GM23338 (cell line): ENCODE results near the gene ZNF200. TPM values are rescaled to one million over a fixed set of nuclear protein-coding genes. Genes with fewer than 3 reads are reported as not detected.

Experiments
- ATAC-seq: fragments of 200-7000 bp; cut with Tn5 transposase; 3 replicates; pipeline ENCODE4 v1.9.1; 2020
- DNase-seq: peaks from one replicate; pipeline ENCODE4 v3.0.0-alpha.2; 2015; ENCODE audit warnings: low spot score
- H2AFZ ChIP-seq: fragments of 200-600 bp; sonication (generic); 2 replicates; pipeline ENCODE4 v1.8.0; 2016; ENCODE audit warnings: antibody characterized with exemption, mild to moderate bottlenecking, moderate library complexity
- H3F3A ChIP-seq: fragments of 200-600 bp; sonication (generic); replicated peaks from 2 replicates; pipeline ENCODE4 v1.8.0; 2017; ENCODE audit warnings: antibody characterized with exemption, mixed run types, low read depth
- H3K27ac ChIP-seq: fragments of 200-600 bp; sonication (generic); 2 replicates; pipeline ENCODE4 v1.6.1; 2016; ENCODE audit warnings: low read depth
- H3K27me3 ChIP-seq: fragments of 200-600 bp; sonication (generic); 2 replicates; pipeline ENCODE4 v1.8.0; 2016; ENCODE audit warnings: mild to moderate bottlenecking, mixed run types, moderate library complexity; ENCODE audit not compliant: insufficient read depth
- H3K36me3 ChIP-seq: fragments of 200-600 bp; sonication (generic); 2 replicates; pipeline ENCODE4 v1.8.0; 2016; ENCODE audit warnings: mild to moderate bottlenecking; ENCODE audit not compliant: insufficient read depth
- H3K4me1 ChIP-seq: fragments of 200-600 bp; sonication (generic); 2 replicates; pipeline ENCODE4 v1.8.0; 2016; ENCODE audit warnings: mild to moderate bottlenecking, moderate library complexity; ENCODE audit not compliant: insufficient read depth
- H3K4me2 ChIP-seq: fragments of 200-600 bp; sonication (generic); 2 replicates; pipeline ENCODE4 v1.7.1; 2017; ENCODE audit warnings: mixed run types
- H3K4me3 ChIP-seq: fragments of 200-600 bp; sonication (generic); 2 replicates; pipeline ENCODE4 v1.6.1; 2016; ENCODE audit warnings: mixed run types
- H3K79me2 ChIP-seq: fragments of 200-600 bp; sonication (generic); replicated peaks from 2 replicates; pipeline ENCODE4 v1.8.0; 2017; ENCODE audit warnings: mild to moderate bottlenecking; ENCODE audit not compliant: insufficient read depth
- H3K9me2 ChIP-seq: fragments of 200-600 bp; sonication (generic); 2 replicates; pipeline ENCODE4 v1.8.0; 2017; ENCODE audit not compliant: insufficient read depth
- H4K20me1 ChIP-seq: fragments of 200-600 bp; sonication (generic); replicated peaks from 2 replicates; pipeline ENCODE4 v1.8.0; 2017; ENCODE audit warnings: mild to moderate bottlenecking; ENCODE audit not compliant: insufficient read depth
- H3K27ac Mint-ChIP-seq: 2 replicates; pipeline ENCODE4 v1.8.0; 2020; ENCODE audit warnings: inconsistent platforms, mild to moderate bottlenecking, moderate library complexity, mixed read lengths
- H3K27me3 Mint-ChIP-seq: 3 replicates; pipeline ENCODE4 v1.8.0; 2022; ENCODE audit warnings: low read depth, mild to moderate bottlenecking, moderate library complexity, mixed read lengths, inconsistent platforms; ENCODE audit not compliant: insufficient read depth, poor library complexity
- H3K36me3 Mint-ChIP-seq: 3 replicates; pipeline ENCODE4 v1.8.0; 2021; ENCODE audit warnings: low read depth, mild to moderate bottlenecking, inconsistent platforms, moderate library complexity, mixed read lengths
- H3K4me1 Mint-ChIP-seq: 3 replicates; pipeline ENCODE4 v1.8.0; 2020; ENCODE audit warnings: mild to moderate bottlenecking, inconsistent platforms, mixed read lengths
- H3K4me3 Mint-ChIP-seq: 3 replicates; pipeline ENCODE4 v1.8.0; 2021; ENCODE audit warnings: moderate library complexity, mild to moderate bottlenecking, inconsistent platforms, mixed read lengths
- H3K9me3 Mint-ChIP-seq: 3 replicates; pipeline ENCODE4 v1.8.0; 2020; ENCODE audit warnings: moderate library complexity, mild to moderate bottlenecking, inconsistent platforms, mixed read lengths
- CREB1 ChIP-seq: fragments of 250-450 bp; sonication (Bioruptor Pico); IDR thresholded peaks from 2 replicates; pipeline ENCODE4 v1.5.0; 2020; ENCODE audit warnings: low read depth, mild to moderate bottlenecking, moderate library complexity
- EZH2 ChIP-seq: fragments of 200-600 bp; sonication (generic); IDR thresholded peaks from one replicate; pipeline ENCODE4 v1.8.0; 2017; ENCODE audit warnings: antibody characterized with exemption, mild to moderate bottlenecking, low read depth; ENCODE audit not compliant: unreplicated experiment
- EZH2phosphoT487 ChIP-seq: fragments of 200-600 bp; sonication (generic); IDR thresholded peaks from one replicate; pipeline ENCODE4 v1.8.1; 2018; ENCODE audit warnings: antibody characterized with exemption; ENCODE audit not compliant: unreplicated experiment
- JUNB ChIP-seq: IDR thresholded peaks from one replicate; pipeline ENCODE4 v1.6.1; 2016; ENCODE audit warnings: antibody characterized with exemption; ENCODE audit not compliant: unreplicated experiment
- NANOG ChIP-seq: IDR thresholded peaks from 2 replicates; pipeline ENCODE4 v1.6.1; 2016; ENCODE audit warnings: antibody characterized with exemption, borderline replicate concordance
- POLR2AphosphoS5 ChIP-seq: IDR thresholded peaks from 2 replicates; pipeline ENCODE4 v1.6.1; 2016; ENCODE audit warnings: antibody characterized with exemption, low read depth
- STAT1 ChIP-seq: IDR thresholded peaks from one replicate; pipeline ENCODE4 v1.6.1; 2016; ENCODE audit warnings: antibody characterized with exemption; ENCODE audit not compliant: unreplicated experiment
- ZNF114 ChIP-seq: fragments of 250-450 bp; sonication (Bioruptor Pico); IDR thresholded peaks from 2 replicates; pipeline ENCODE4 v1.5.0; 2020; ENCODE audit warnings: mild to moderate bottlenecking, moderate library complexity
- ZNF331 ChIP-seq: fragments of 250-450 bp; sonication (Bioruptor Pico); IDR thresholded peaks from 2 replicates; pipeline ENCODE4 v1.5.0; 2020; ENCODE audit warnings: low read depth, mild to moderate bottlenecking, moderate library complexity
- polyA plus RNA-seq: library from polyadenylated mRNA; unstranded; fragments of >200 nt; fragmentation: Nextera tagmentation; extraction: Ambion mirVana; gene quantifications from 2 replicates; pipeline ENCODE4 v1.2.1, GENCODE V29; 2016
- total RNA-seq: library from RNA; depleted of rRNA; stranded (reverse); fragments of >200 nt; shearing (Covaris generic); gene quantifications from 2 replicates; pipeline ENCODE4 v1.2.3, GENCODE V29; 2014
- TF ChIP-seq, protein P1 (sequence below), 2 experiments: fragments of 200-600 bp in 1 of 2; sonication (generic) in 1 of 2; conservative IDR thresholded peaks; 2 replicates each; pipeline versions ENCODE4 v1.5.1 to v1.6.1; 2016 to 2017; ENCODE audit warnings: antibody characterized with exemption in 2 of 2, low read depth in 2 of 2, mild to moderate bottlenecking in 2 of 2, moderate library complexity in 1 of 2
- TF ChIP-seq, protein P2 (sequence below): fragments of 250-450 bp; sonication (Bioruptor Pico); IDR thresholded peaks from 2 replicates; pipeline ENCODE4 v1.5.0; 2020; ENCODE audit warnings: mild to moderate bottlenecking, moderate library complexity
- TF ChIP-seq, protein P3 (sequence below): IDR thresholded peaks from one replicate; pipeline ENCODE4 v1.6.1; 2018; ENCODE audit warnings: antibody characterized with exemption; ENCODE audit not compliant: unreplicated experiment
- TF ChIP-seq, protein P4 (sequence below): IDR thresholded peaks from 2 replicates; pipeline ENCODE4 v1.6.1; 2016; ENCODE audit warnings: antibody characterized with exemption

ZNF200 gene
- total and polyA plus RNA-seq, 2 experiments from 2014 or later: 9.2 to 9.7 TPM

DNA sequence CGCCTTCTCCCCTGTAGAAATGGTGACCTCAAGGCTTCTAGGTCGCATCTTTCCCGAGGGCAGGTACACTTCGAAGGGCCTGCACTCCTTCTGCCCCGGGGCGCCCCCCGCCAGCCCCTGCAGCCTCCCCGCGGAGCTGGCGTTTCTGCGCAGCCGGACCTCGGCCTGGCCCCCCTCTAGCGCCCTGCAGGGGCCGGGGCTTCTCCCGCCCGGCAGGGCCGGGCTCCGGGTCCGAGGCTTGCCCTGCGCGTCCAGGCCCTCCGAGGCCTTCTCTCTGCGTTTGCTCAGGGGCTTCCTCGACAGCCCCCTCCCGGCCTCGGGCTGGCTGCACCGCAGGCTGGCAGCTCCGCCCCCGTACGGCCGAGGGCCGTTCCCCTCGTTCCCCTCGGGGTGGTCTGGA, 19.4 kb upstream of the ZNF200 start:
- peaks cover 8% of the 10 kb centered on the region for H3K27me3 Mint-ChIP-seq
- Histone ChIP-seq H4K20me1 (no peaks in the 10 kb centered on the region), H3K79me2 (no peaks in the 10 kb centered on the region), H3K4me1 (no peaks in the 10 kb centered on the region), H3K36me3 (no peaks in the 10 kb centered on the region), H3K27ac (no peak overlapping the region), H3F3A (no peaks in the 10 kb centered on the region), H2AFZ (no peak overlapping the region), H3K9me2 (no peaks in the 10 kb centered on the region), H3K4me3 (no peak overlapping the region), H3K4me2 (no peak overlapping the region), H3K27me3 (no peaks in the 10 kb centered on the region)
- peaks cover 81% of the 10 kb centered on the region for H3K9me3 Mint-ChIP-seq
- TF ChIP-seq, protein P1, sequence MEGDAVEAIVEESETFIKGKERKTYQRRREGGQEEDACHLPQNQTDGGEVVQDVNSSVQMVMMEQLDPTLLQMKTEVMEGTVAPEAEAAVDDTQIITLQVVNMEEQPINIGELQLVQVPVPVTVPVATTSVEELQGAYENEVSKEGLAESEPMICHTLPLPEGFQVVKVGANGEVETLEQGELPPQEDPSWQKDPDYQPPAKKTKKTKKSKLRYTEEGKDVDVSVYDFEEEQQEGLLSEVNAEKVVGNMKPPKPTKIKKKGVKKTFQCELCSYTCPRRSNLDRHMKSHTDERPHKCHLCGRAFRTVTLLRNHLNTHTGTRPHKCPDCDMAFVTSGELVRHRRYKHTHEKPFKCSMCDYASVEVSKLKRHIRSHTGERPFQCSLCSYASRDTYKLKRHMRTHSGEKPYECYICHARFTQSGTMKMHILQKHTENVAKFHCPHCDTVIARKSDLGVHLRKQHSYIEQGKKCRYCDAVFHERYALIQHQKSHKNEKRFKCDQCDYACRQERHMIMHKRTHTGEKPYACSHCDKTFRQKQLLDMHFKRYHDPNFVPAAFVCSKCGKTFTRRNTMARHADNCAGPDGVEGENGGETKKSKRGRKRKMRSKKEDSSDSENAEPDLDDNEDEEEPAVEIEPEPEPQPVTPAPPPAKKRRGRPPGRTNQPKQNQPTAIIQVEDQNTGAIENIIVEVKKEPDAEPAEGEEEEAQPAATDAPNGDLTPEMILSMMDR (conservative IDR thresholded peaks at IDR 0.05; ENCODE audit: low read depth in 2 of 2): no peak
- TF ChIP-seq, protein P2, sequence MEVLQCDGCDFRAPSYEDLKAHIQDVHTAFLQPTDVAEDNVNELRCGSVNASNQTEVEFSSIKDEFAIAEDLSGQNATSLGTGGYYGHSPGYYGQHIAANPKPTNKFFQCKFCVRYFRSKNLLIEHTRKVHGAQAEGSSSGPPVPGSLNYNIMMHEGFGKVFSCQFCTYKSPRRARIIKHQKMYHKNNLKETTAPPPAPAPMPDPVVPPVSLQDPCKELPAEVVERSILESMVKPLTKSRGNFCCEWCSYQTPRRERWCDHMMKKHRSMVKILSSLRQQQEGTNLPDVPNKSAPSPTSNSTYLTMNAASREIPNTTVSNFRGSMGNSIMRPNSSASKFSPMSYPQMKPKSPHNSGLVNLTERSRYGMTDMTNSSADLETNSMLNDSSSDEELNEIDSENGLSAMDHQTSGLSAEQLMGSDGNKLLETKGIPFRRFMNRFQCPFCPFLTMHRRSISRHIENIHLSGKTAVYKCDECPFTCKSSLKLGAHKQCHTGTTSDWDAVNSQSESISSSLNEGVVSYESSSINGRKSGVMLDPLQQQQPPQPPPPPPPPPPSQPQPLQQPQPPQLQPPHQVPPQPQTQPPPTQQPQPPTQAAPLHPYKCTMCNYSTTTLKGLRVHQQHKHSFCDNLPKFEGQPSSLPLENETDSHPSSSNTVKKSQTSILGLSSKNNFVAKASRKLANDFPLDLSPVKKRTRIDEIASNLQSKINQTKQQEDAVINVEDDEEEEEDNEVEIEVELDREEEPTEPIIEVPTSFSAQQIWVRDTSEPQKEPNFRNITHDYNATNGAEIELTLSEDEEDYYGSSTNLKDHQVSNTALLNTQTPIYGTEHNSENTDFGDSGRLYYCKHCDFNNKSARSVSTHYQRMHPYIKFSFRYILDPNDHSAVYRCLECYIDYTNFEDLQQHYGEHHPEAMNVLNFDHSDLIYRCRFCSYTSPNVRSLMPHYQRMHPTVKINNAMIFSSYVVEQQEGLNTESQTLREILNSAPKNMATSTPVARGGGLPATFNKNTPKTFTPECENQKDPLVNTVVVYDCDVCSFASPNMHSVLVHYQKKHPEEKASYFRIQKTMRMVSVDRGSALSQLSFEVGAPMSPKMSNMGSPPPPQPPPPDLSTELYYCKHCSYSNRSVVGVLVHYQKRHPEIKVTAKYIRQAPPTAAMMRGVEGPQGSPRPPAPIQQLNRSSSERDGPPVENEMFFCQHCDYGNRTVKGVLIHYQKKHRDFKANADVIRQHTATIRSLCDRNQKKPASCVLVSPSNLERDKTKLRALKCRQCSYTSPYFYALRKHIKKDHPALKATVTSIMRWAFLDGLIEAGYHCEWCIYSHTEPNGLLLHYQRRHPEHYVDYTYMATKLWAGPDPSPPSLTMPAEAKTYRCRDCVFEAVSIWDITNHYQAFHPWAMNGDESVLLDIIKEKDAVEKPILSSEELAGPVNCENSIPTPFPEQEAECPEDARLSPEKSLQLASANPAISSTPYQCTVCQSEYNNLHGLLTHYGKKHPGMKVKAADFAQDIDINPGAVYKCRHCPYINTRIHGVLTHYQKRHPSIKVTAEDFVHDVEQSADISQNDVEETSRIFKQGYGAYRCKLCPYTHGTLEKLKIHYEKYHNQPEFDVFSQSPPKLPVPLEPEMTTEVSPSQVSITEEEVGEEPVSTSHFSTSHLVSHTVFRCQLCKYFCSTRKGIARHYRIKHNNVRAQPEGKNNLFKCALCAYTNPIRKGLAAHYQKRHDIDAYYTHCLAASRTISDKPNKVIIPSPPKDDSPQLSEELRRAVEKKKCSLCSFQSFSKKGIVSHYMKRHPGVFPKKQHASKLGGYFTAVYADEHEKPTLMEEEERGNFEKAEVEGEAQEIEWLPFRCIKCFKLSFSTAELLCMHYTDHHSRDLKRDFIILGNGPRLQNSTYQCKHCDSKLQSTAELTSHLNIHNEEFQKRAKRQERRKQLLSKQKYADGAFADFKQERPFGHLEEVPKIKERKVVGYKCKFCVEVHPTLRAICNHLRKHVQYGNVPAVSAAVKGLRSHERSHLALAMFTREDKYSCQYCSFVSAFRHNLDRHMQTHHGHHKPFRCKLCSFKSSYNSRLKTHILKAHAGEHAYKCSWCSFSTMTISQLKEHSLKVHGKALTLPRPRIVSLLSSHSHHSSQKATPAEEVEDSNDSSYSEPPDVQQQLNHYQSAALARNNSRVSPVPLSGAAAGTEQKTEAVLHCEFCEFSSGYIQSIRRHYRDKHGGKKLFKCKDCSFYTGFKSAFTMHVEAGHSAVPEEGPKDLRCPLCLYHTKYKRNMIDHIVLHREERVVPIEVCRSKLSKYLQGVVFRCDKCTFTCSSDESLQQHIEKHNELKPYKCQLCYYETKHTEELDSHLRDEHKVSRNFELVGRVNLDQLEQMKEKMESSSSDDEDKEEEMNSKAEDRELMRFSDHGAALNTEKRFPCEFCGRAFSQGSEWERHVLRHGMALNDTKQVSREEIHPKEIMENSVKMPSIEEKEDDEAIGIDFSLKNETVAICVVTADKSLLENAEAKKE: no peak
- TF ChIP-seq CREB1 (no peak), STAT1 (no peak), EZH2 (no peak), POLR2AphosphoS5 (no peak), ZNF331 (CRISPR knock-in tag) (no peak), EZH2phosphoT487 (no peak), JUNB (no peak), NANOG (no peak), ZNF114 (CRISPR knock-in tag) (no peak)
- TF ChIP-seq, protein P3, sequence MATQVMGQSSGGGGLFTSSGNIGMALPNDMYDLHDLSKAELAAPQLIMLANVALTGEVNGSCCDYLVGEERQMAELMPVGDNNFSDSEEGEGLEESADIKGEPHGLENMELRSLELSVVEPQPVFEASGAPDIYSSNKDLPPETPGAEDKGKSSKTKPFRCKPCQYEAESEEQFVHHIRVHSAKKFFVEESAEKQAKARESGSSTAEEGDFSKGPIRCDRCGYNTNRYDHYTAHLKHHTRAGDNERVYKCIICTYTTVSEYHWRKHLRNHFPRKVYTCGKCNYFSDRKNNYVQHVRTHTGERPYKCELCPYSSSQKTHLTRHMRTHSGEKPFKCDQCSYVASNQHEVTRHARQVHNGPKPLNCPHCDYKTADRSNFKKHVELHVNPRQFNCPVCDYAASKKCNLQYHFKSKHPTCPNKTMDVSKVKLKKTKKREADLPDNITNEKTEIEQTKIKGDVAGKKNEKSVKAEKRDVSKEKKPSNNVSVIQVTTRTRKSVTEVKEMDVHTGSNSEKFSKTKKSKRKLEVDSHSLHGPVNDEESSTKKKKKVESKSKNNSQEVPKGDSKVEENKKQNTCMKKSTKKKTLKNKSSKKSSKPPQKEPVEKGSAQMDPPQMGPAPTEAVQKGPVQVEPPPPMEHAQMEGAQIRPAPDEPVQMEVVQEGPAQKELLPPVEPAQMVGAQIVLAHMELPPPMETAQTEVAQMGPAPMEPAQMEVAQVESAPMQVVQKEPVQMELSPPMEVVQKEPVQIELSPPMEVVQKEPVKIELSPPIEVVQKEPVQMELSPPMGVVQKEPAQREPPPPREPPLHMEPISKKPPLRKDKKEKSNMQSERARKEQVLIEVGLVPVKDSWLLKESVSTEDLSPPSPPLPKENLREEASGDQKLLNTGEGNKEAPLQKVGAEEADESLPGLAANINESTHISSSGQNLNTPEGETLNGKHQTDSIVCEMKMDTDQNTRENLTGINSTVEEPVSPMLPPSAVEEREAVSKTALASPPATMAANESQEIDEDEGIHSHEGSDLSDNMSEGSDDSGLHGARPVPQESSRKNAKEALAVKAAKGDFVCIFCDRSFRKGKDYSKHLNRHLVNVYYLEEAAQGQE: no peak
- TF ChIP-seq, protein P4, sequence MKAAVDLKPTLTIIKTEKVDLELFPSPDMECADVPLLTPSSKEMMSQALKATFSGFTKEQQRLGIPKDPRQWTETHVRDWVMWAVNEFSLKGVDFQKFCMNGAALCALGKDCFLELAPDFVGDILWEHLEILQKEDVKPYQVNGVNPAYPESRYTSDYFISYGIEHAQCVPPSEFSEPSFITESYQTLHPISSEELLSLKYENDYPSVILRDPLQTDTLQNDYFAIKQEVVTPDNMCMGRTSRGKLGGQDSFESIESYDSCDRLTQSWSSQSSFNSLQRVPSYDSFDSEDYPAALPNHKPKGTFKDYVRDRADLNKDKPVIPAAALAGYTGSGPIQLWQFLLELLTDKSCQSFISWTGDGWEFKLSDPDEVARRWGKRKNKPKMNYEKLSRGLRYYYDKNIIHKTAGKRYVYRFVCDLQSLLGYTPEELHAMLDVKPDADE: no peak
- no peaks in the 10 kb centered on the region for H3K4me1 Mint-ChIP-seq
- DNase-seq (no peak), ATAC-seq (no peak)
- H3K27ac Mint-ChIP-seq: no peak overlapping the region
- H3K4me3 Mint-ChIP-seq: no peak overlapping the region
- peaks cover 9% of the 10 kb centered on the region; the same call in 2 of the 3 replicates for H3K36me3 Mint-ChIP-seq
